NCI-H524 treated with DMSO at 0.1 percent for 48 hours (cell line): ENCODE results near the gene CXCL9.
"Not testable (repeated sequence)": the region's sequence is repeated elsewhere in the genome, so short reads cannot be mapped to it uniquely, and the experiment has no call there.

Experiments
- DNase-seq: peaks from one replicate; lab custom pipeline; 2025; lab: John Stamatoyannopoulos, UW

The CXCL9 gene

DNA sequence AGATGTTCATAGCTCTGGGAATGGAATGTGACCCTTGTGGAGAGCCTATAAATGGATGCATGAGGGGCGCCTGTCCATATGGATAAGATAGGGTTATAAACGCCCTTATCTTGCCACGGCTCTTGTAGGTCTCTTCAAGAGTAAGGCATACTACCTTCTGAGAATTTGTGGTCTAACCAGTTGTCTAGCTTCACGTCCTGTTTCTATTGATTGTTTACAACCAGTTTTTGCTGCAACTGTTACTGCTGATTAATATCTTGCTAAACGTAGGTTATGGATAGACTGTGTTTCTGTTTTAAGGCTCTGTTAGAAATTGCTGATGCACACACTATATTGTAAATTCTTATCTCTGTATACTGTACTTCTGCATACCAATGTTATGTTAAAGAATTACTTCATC, 52.5 kb downstream of the CXCL9 start:
- DNase-seq, result not testable (repeated sequence)

DNA sequence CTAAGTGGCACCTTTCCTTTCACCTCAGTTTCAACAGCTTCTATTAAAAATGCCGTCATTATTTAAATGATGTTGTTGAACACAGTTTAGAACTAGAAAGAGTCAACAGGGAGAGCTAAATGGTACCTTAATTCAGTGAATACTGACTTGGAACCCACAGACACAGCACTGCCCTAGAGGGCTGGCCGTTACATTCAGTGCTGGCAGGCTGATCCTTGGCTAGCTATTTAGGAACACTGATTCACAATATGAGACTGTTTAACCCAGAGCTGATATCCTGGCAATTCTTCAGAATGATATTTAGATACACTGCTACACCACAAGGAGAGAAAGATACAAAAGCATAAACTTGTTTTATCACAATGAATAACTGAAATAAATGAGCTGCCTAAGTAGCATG, 53.8 kb downstream of the CXCL9 start:
- no peak for DNase-seq
